GM19035 (cell line): ENCODE measurements around the gene ARHGAP35.
"Not testable (repeated sequence)": the region's sequence is repeated elsewhere in the genome, so short reads cannot be mapped to it uniquely, and the experiment has no call there.

Experiments used
- ATAC-seq: cut with Tn5 transposase; IDR thresholded peaks from one replicate; pipeline ENCODE4 v1.9.1; 2021; ENCODE audit not compliant: unreplicated experiment

Gene ARHGAP35

GRCh38 chr19:46868025-46868802 lies 7.4 kb downstream of the ARHGAP35 start:
- no peak for ATAC-seq

GRCh38 chr19:46871173-46871572 lies 10.4 kb downstream of the ARHGAP35 start:
- not testable (repeated sequence) for ATAC-seq

- ATAC-seq, result no peak
Observed at GRCh38 chr19:46872967-46873366, 12.2 kb downstream of the ARHGAP35 start.

- no peak for ATAC-seq
Observed at GRCh38 chr19:46875234-46875633, 14.4 kb downstream of the ARHGAP35 start.

GRCh38 chr19:46875657-46876056 lies 14.9 kb downstream of the ARHGAP35 start:
- no peak for ATAC-seq

- no peak for ATAC-seq
Observed at GRCh38 chr19:46878613-46879375, 18.0 kb downstream of the ARHGAP35 start.

GRCh38 chr19:46880431-46880830 lies 19.6 kb downstream of the ARHGAP35 start:
- no peak for ATAC-seq

- no peak for ATAC-seq
Observed at GRCh38 chr19:46881092-46881491, 20.3 kb downstream of the ARHGAP35 start.

- no peak for ATAC-seq
Observed at GRCh38 chr19:46882034-46882433, 21.2 kb downstream of the ARHGAP35 start.

GRCh38 chr19:46882751-46883150 lies 22.0 kb downstream of the ARHGAP35 start:
- ATAC-seq, result not testable (repeated sequence)

- ATAC-seq, result no peak
Observed at GRCh38 chr19:46885411-46885810, 24.6 kb downstream of the ARHGAP35 start.

- ATAC-seq, result no peak
Observed at GRCh38 chr19:46886546-46887239, 25.9 kb downstream of the ARHGAP35 start.

GRCh38 chr19:46887240-46887782 lies 26.5 kb downstream of the ARHGAP35 start:
- ATAC-seq, result no peak

GRCh38 chr19:46890423-46891170 lies 29.8 kb downstream of the ARHGAP35 start:
- no peak for ATAC-seq

- ATAC-seq, result no peak
Observed at GRCh38 chr19:46892252-46893179, 31.7 kb downstream of the ARHGAP35 start.

GRCh38 chr19:46896076-46896794 lies 35.4 kb downstream of the ARHGAP35 start:
- no peak for ATAC-seq

GRCh38 chr19:46898731-46899130 lies 37.9 kb downstream of the ARHGAP35 start:
- no peak for ATAC-seq

GRCh38 chr19:46900341-46900740 lies 39.5 kb downstream of the ARHGAP35 start:
- no peak for ATAC-seq
